ENCODE results near the gene RTN4RL2.

GRCh38 chr11:57481915-57482781 lies 21.8 kb downstream of the RTN4RL2 start:
- TF ChIP-seq, protein P1, sequence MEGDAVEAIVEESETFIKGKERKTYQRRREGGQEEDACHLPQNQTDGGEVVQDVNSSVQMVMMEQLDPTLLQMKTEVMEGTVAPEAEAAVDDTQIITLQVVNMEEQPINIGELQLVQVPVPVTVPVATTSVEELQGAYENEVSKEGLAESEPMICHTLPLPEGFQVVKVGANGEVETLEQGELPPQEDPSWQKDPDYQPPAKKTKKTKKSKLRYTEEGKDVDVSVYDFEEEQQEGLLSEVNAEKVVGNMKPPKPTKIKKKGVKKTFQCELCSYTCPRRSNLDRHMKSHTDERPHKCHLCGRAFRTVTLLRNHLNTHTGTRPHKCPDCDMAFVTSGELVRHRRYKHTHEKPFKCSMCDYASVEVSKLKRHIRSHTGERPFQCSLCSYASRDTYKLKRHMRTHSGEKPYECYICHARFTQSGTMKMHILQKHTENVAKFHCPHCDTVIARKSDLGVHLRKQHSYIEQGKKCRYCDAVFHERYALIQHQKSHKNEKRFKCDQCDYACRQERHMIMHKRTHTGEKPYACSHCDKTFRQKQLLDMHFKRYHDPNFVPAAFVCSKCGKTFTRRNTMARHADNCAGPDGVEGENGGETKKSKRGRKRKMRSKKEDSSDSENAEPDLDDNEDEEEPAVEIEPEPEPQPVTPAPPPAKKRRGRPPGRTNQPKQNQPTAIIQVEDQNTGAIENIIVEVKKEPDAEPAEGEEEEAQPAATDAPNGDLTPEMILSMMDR (IDR thresholded peaks at IDR 0.05) = no peak
- TF ChIP-seq POLR2A (IDR thresholded peaks at IDR 0.05) = no peak
- no peak for TF ChIP-seq EP300 (IDR thresholded peaks at IDR 0.05)
- no peak for TF ChIP-seq POLR2AphosphoS5 (IDR thresholded peaks at IDR 0.05)
